ENCODE measurements around the gene MPP1. TPM values are rescaled to one million over a fixed set of nuclear protein-coding genes. Genes with fewer than 3 reads are reported as not detected.
"Not testable (repeated sequence)": the region's sequence is repeated elsewhere in the genome, so short reads cannot be mapped to it uniquely, and the experiment has no call there.

MPP1 gene
- total RNA-seq, 4 donors from 2014 or later, result 41.8 to 162 (median 45.5) TPM

GRCh38 chrX:154829926-154830442 lies 24.7 kb upstream of the MPP1 start:
- no peak for DNase-seq (ENCODE audit: low spot score)
- ATAC-seq (ENCODE audit: low FRiP score), result no peak
- TF ChIP-seq CTCF (IDR thresholded peaks at IDR 0.05), result no peak

GRCh38 chrX:154829134-154829533 lies 23.8 kb upstream of the MPP1 start:
- ATAC-seq (ENCODE audit: low FRiP score), result no peak
- DNase-seq (ENCODE audit: low spot score), result no peak
- no peak for TF ChIP-seq CTCF (IDR thresholded peaks at IDR 0.05)

- no peak for ATAC-seq (ENCODE audit: low FRiP score)
Observed at GRCh38 chrX:154828016-154828408, 22.7 kb upstream of the MPP1 start.

GRCh38 chrX:154827194-154828015 lies 22.1 kb upstream of the MPP1 start:
- ATAC-seq (ENCODE audit: low FRiP score) (no peak), DNase-seq (ENCODE audit: low spot score) (no peak)
- TF ChIP-seq CTCF (IDR thresholded peaks at IDR 0.05), result no peak

More at GRCh38 chrX:154828016-154828408, 22.7 kb upstream of the MPP1 start:
- DNase-seq (ENCODE audit: low spot score), result no peak
- no peak for TF ChIP-seq CTCF (IDR thresholded peaks at IDR 0.05)

- DNase-seq (ENCODE audit: low spot score); ATAC-seq (ENCODE audit: low FRiP score): not testable (repeated sequence)
Observed at GRCh38 chrX:154825586-154825985, 20.3 kb upstream of the MPP1 start.

- DNase-seq (ENCODE audit: low spot score) (no peak), ATAC-seq (ENCODE audit: low FRiP score) (no peak)
- no peak for TF ChIP-seq CTCF (IDR thresholded peaks at IDR 0.05)
Observed at GRCh38 chrX:154824638-154825037, 19.4 kb upstream of the MPP1 start.

- DNase-seq (ENCODE audit: low spot score) (no peak), ATAC-seq (ENCODE audit: low FRiP score) (no peak)
- TF ChIP-seq CTCF (IDR thresholded peaks at IDR 0.05), result no peak
Observed at GRCh38 chrX:154822029-154822428, 16.7 kb upstream of the MPP1 start.
